HG02571 (cell line): ENCODE results near the gene ARMC6.
"Not testable (repeated sequence)": the region's sequence is repeated elsewhere in the genome, so short reads cannot be mapped to it uniquely, and the experiment has no call there.

ENCODE experiments used
- ATAC-seq: cut with Tn5 transposase; IDR thresholded peaks from one replicate; pipeline ENCODE4 v1.9.1; 2021; ENCODE audit warnings: mild to moderate bottlenecking, moderate library complexity; ENCODE audit not compliant: unreplicated experiment

Gene ARMC6

GRCh38 chr19:19022380-19022961, 10.9 kb upstream of the ARMC6 start:
- no peak for ATAC-seq

GRCh38 chr19:19023376-19023775, 10.0 kb upstream of the ARMC6 start:
- not testable (repeated sequence) for ATAC-seq

GRCh38 chr19:19025861-19026260, 7.5 kb upstream of the ARMC6 start:
- no peak for ATAC-seq

GRCh38 chr19:19026299-19026971, 7.0 kb upstream of the ARMC6 start:
- ATAC-seq, result no peak

GRCh38 chr19:19027228-19027627, 6.2 kb upstream of the ARMC6 start:
- no peak for ATAC-seq

- no peak for ATAC-seq
These were observed 4.9 kb upstream of the ARMC6 start for GRCh38 chr19:19028526-19028925.

GRCh38 chr19:19031891-19032290, 1.5 kb upstream of the ARMC6 start:
- ATAC-seq, result no peak

GRCh38 chr19:19032420-19033175, 805 bp upstream of the ARMC6 start:
- ATAC-seq, result peak; percentile 30

- no peak for ATAC-seq
These were observed 302 bp upstream of the ARMC6 start for GRCh38 chr19:19033176-19033425.

- ATAC-seq, result peak; percentile 34
These were observed 811 bp downstream of the ARMC6 start for GRCh38 chr19:19034204-19034624.

GRCh38 chr19:19039901-19040300, 6.5 kb downstream of the ARMC6 start:
- no peak for ATAC-seq

GRCh38 chr19:19040417-19040816, 7.0 kb downstream of the ARMC6 start:
- ATAC-seq, result no peak

GRCh38 chr19:19042732-19043280, 9.4 kb downstream of the ARMC6 start:
- no peak for ATAC-seq

GRCh38 chr19:19043481-19043880, 10.1 kb downstream of the ARMC6 start:
- ATAC-seq, result no peak

- no peak for ATAC-seq
These were observed 10.5 kb downstream of the ARMC6 start for GRCh38 chr19:19043881-19044280.

GRCh38 chr19:19049406-19049805, 16.0 kb downstream of the ARMC6 start:
- ATAC-seq, result no peak

- no peak for ATAC-seq
These were observed 16.7 kb downstream of the ARMC6 start for GRCh38 chr19:19050104-19050503.

- ATAC-seq, result no peak
These were observed 17.3 kb downstream of the ARMC6 start for GRCh38 chr19:19050731-19051130.

- ATAC-seq, result no peak
These were observed 18.2 kb downstream of the ARMC6 start for GRCh38 chr19:19051478-19052213.

GRCh38 chr19:19052921-19053320, 19.5 kb downstream of the ARMC6 start:
- ATAC-seq, result no peak

- no peak for ATAC-seq
These were observed 20.3 kb downstream of the ARMC6 start for GRCh38 chr19:19053508-19054314.
